Measurements from ENCODE around the gene SKIDA1.

DNA sequence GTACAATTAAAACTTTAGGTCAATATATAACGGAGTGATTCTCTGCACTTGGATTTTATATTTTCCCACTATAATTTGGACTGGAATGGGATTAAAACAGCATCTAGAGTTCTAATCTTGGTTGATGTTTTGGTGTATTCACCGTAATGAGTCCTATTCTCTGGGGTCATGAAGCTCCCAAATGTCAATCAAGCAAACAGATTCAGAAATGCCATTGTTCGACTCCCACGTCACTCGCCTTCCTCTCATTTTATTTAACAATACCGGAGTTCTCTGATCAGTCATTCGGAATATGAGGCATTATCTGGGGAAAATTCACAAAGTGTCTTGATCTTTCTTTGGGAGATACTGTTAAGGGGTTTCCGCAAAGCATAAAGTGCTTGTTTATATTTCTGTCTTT, 26.5 kb downstream of the SKIDA1 start:
- TF ChIP-seq, protein P1, sequence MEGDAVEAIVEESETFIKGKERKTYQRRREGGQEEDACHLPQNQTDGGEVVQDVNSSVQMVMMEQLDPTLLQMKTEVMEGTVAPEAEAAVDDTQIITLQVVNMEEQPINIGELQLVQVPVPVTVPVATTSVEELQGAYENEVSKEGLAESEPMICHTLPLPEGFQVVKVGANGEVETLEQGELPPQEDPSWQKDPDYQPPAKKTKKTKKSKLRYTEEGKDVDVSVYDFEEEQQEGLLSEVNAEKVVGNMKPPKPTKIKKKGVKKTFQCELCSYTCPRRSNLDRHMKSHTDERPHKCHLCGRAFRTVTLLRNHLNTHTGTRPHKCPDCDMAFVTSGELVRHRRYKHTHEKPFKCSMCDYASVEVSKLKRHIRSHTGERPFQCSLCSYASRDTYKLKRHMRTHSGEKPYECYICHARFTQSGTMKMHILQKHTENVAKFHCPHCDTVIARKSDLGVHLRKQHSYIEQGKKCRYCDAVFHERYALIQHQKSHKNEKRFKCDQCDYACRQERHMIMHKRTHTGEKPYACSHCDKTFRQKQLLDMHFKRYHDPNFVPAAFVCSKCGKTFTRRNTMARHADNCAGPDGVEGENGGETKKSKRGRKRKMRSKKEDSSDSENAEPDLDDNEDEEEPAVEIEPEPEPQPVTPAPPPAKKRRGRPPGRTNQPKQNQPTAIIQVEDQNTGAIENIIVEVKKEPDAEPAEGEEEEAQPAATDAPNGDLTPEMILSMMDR (IDR thresholded peaks at IDR 0.05; ENCODE audit: low read depth, low read length, poor library complexity, severe bottlenecking) = no peak
- TF ChIP-seq EZH2phosphoT487 (IDR thresholded peaks at IDR 0.05; ENCODE audit: borderline replicate concordance, low read length) = no peak
